ENCODE results near the gene CAMTA1. TPM values are rescaled to one million over a fixed set of nuclear protein-coding genes. Genes with fewer than 3 reads are reported as not detected.

CAMTA1 gene
- total RNA-seq, 1 experiment from 2014 or later, result 82.2 TPM

GRCh38 chr1:7581754-7582459 lies 796.7 kb downstream of the CAMTA1 start:
- intact Hi-C loops (cut with micrococcal nuclease; ENCODE audit: unreplicated experiment), result no loop called here
- no peaks in the 10 kb centered on the region for H3K9me3 ChIP-seq (ENCODE audit: control insufficient read depth, insufficient read depth, low read depth, low read length)
- POLR2A ChIA-PET, result no interaction called here
- no TSS peak for BruUV-seq (replicated peaks)
- no peaks in the 10 kb centered on the region for H3K36me3 ChIP-seq (ENCODE audit: control insufficient read depth, insufficient read depth, low read length)
- TF ChIP-seq POLR2AphosphoS5 (IDR thresholded peaks at IDR 0.05; ENCODE audit: low read depth, low read length) (no peak), SIN3A (IDR thresholded peaks at IDR 0.05; ENCODE audit: borderline replicate concordance, insufficient read depth, low read depth, low read length) (no peak), REST (IDR thresholded peaks at IDR 0.05; ENCODE audit: insufficient read depth in 1 of 2, low read depth in 2 of 2, low read length in 1 of 2) (no peak)
- no peaks in the 10 kb centered on the region for H3K27me3 ChIP-seq (ENCODE audit: control insufficient read depth, insufficient read depth, low read length)
- no peak overlapping the region for H3K4me3 ChIP-seq (ENCODE audit: low read depth in 2 of 2, low read length in 2 of 2)
- CTCF ChIA-PET, result interaction anchor here (0.6 kb wide), 1 partner anchor 60 kb away, joined by 4 read pairs; no protein-coding TSS in a partner anchor
- H3K4me1 ChIP-seq (ENCODE audit: control insufficient read depth, insufficient read depth, low read length), result no peaks in the 10 kb centered on the region
- in situ Hi-C loops (cut with HindIII; ENCODE audit: low pct_unique_long_range_greater_than_20kb, low sequenced_read_pairs), result no loop called here
- H3K27ac ChIP-seq (ENCODE audit: low read length), result no peak overlapping the region
- DNase-seq (ENCODE audit: low read depth, low spot score), result no peak
- ATAC-seq, result no peak

- CTCF ChIA-PET, result no interaction called here
- no peak for DNase-seq (ENCODE audit: low read depth, low spot score)
- no peak overlapping the region for H3K27ac ChIP-seq (ENCODE audit: low read length)
Observed at GRCh38 chr1:7582460-7582972, 797.3 kb downstream of the CAMTA1 start.

More at GRCh38 chr1:7582460-7582972, 797.3 kb downstream of the CAMTA1 start:
- no peaks in the 10 kb centered on the region for H3K27me3 ChIP-seq (ENCODE audit: control insufficient read depth, insufficient read depth, low read length)
- no TSS peak for BruUV-seq (replicated peaks)
- ATAC-seq, result no peak
- no peak for TF ChIP-seq POLR2AphosphoS5 (IDR thresholded peaks at IDR 0.05; ENCODE audit: low read depth, low read length)
- TF ChIP-seq TCF7L2 (IDR thresholded peaks at IDR 0.05; ENCODE audit: low read depth, low read length), result no peak
- no peak for TF ChIP-seq REST (IDR thresholded peaks at IDR 0.05; ENCODE audit: insufficient read depth in 1 of 2, low read depth in 2 of 2, low read length in 1 of 2)
- no peak for TF ChIP-seq SIN3A (IDR thresholded peaks at IDR 0.05; ENCODE audit: borderline replicate concordance, insufficient read depth, low read depth, low read length)
- TF ChIP-seq CTCF (IDR thresholded peaks at IDR 0.05), result no peak
- H3K4me3 ChIP-seq (ENCODE audit: low read depth in 2 of 2, low read length in 2 of 2), result no peak overlapping the region
- in situ Hi-C loops (cut with HindIII; ENCODE audit: low pct_unique_long_range_greater_than_20kb, low sequenced_read_pairs), result no loop called here
- H3K9me3 ChIP-seq (ENCODE audit: control insufficient read depth, insufficient read depth, low read depth, low read length), result no peaks in the 10 kb centered on the region
- POLR2A ChIA-PET, result no interaction called here
- intact Hi-C loops (cut with micrococcal nuclease; ENCODE audit: unreplicated experiment), result no loop called here
- no peaks in the 10 kb centered on the region for H3K36me3 ChIP-seq (ENCODE audit: control insufficient read depth, insufficient read depth, low read length)
- no peaks in the 10 kb centered on the region for H3K4me1 ChIP-seq (ENCODE audit: control insufficient read depth, insufficient read depth, low read length)
